Neural progenitor cell (in vitro differentiated cells): Measurements from ENCODE around the gene TBC1D7. TPM values are rescaled to one million over a fixed set of nuclear protein-coding genes. Genes with fewer than 3 reads are reported as not detected.

Experiments
- DNase-seq: peaks from one replicate; pipeline ENCODE4 v3.0.0-alpha.2; 2016; ENCODE audit warnings: low spot score
- H2AFZ ChIP-seq: fragments of 200-600 bp; sonication (generic); replicated peaks from 2 replicates; pipeline ENCODE4 v1.6.1; 2016; ENCODE audit warnings: antibody characterized with exemption
- H3F3A ChIP-seq: fragments of 200-600 bp; sonication (generic); 2 replicates; pipeline ENCODE4 v1.6.1; 2016; ENCODE audit warnings: antibody characterized with exemption, low read depth
- H3K27ac ChIP-seq: fragments of 200-600 bp; sonication (generic); 2 replicates; pipeline ENCODE4 v1.5.1; 2016; ENCODE audit warnings: mild to moderate bottlenecking
- H3K27me3 ChIP-seq: fragments of 200-600 bp; sonication (generic); 2 replicates; pipeline ENCODE4 v1.6.1; 2016; ENCODE audit warnings: mild to moderate bottlenecking, moderate library complexity
- H3K36me3 ChIP-seq: fragments of 200-600 bp; sonication (generic); 2 replicates; pipeline ENCODE4 v1.5.1; 2016
- H3K4me1 ChIP-seq: fragments of 200-600 bp; sonication (generic); 2 replicates; pipeline ENCODE4 v1.6.1; 2016; ENCODE audit warnings: mixed run types
- H3K4me2 ChIP-seq: fragments of 200-600 bp; sonication (generic); 2 replicates; pipeline ENCODE4 v1.6.1; 2016
- H3K4me3 ChIP-seq: fragments of 200-600 bp; sonication (generic); 2 replicates; pipeline ENCODE4 v1.5.1; 2016
- H3K79me2 ChIP-seq: fragments of 200-600 bp; sonication (generic); 2 replicates; pipeline ENCODE4 v1.6.1; 2016; ENCODE audit warnings: low read depth
- H3K9ac ChIP-seq: fragments of 200-600 bp; sonication (generic); 2 replicates; pipeline ENCODE4 v1.6.1; 2016
- H3K9me3 ChIP-seq: fragments of 200-600 bp; sonication (generic); 2 replicates; pipeline ENCODE4 v1.5.1; 2016; ENCODE audit warnings: low read depth
- H4K20me1 ChIP-seq: fragments of 200-600 bp; sonication (generic); 2 replicates; pipeline ENCODE4 v1.6.1; 2016; ENCODE audit warnings: low read depth
- H3K27ac Mint-ChIP-seq: 3 replicates; pipeline ENCODE4 v1.8.0; 2021; ENCODE audit warnings: mixed read lengths
- H3K27me3 Mint-ChIP-seq: 2 replicates; pipeline ENCODE4 v1.8.0; 2022; ENCODE audit warnings: low read depth, mild to moderate bottlenecking, inconsistent platforms, moderate library complexity, mixed read lengths; ENCODE audit not compliant: insufficient read depth
- H3K36me3 Mint-ChIP-seq: 3 replicates; pipeline ENCODE4 v1.8.0; 2021; ENCODE audit warnings: mixed read lengths
- H3K4me1 Mint-ChIP-seq: 3 replicates; pipeline ENCODE4 v1.8.0; 2021; ENCODE audit warnings: mixed read lengths
- H3K4me3 Mint-ChIP-seq: 3 replicates; pipeline ENCODE4 v1.8.0; 2021; ENCODE audit warnings: mild to moderate bottlenecking, moderate library complexity, mixed read lengths
- H3K9me3 Mint-ChIP-seq: 3 replicates; pipeline ENCODE4 v1.8.0; 2020; ENCODE audit warnings: mixed read lengths
- EZH2 ChIP-seq: fragments of 200-600 bp; sonication (generic); IDR thresholded peaks from 2 replicates; pipeline ENCODE4 v1.6.1; 2017; ENCODE audit warnings: antibody characterized with exemption, mild to moderate bottlenecking, moderate library complexity
- EZH2phosphoT487 ChIP-seq: fragments of 200-600 bp; sonication (generic); IDR thresholded peaks from 2 replicates; pipeline ENCODE4 v1.6.1; 2017; ENCODE audit warnings: antibody characterized with exemption
- total RNA-seq: library from RNA; depleted of rRNA; stranded (reverse); fragments of >200 nt; gene quantifications from 2 replicates; pipeline ENCODE4 v1.2.3, GENCODE V29; 2015; ENCODE audit warnings: low replicate concordance
- TF ChIP-seq, protein P1 (sequence below): fragments of 200-600 bp; sonication (generic); IDR thresholded peaks from 2 replicates; pipeline ENCODE4 v1.5.1; 2017; ENCODE audit warnings: antibody characterized with exemption, mild to moderate bottlenecking

The TBC1D7 gene
- total RNA-seq, 1 donor from 2014 or later, result 54.9 TPM

DNA sequence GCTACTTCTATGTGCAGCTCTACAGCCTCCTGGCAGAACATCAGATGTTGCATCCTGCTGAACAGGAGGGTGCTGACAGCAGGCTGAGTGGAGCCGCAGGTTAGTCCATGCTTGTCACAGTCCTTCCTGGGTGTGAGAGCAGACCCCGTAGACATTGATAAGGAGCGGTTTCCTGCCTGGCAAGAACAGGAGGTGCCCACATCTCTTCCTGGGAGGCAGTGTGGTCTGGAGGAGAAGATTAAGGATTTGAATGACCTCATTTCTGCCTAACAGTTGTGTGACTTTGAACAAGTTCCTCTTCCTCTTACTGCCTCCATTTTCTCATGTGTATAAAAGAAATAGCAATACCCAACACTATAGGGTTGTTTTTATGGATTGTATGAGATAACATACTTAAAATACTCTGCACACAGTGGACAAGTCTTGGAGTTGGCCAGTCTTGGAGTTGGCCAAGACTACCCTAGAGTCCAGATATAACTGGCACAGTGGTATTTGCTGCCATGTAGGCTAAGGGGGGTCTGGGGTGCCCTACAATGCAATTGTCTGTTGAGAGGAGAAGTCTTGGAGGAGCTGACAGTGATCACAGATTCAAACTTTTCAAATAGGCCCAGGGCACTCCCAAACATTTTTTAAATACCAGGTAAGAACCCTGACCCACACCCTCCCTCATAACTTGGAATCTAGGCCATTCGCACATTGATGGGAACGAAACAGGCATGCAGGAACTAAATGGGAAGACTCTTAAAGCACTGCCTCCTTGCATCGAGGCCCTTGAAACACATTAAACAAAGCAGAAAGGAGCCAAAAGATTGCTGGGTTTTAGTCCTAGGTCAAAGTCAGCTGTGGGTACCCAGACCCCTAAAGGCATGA, 32.6 kb upstream of the TBC1D7 start:
- Mint-ChIP-seq H3K4me1 (peaks cover 49% of the 10 kb centered on the region), H3K36me3 (peaks cover 5% of the 10 kb centered on the region), H3K27me3 (no peaks in the 10 kb centered on the region), H3K27ac (no peak overlapping the region), H3K4me3 (no peak overlapping the region), H3K9me3 (no peaks in the 10 kb centered on the region)
- Histone ChIP-seq H3K4me3 (no peak overlapping the region), H3K4me2 (no peak overlapping the region), H3K79me2 (no peaks in the 10 kb centered on the region), H3K9ac (no peak overlapping the region), H3K9me3 (no peaks in the 10 kb centered on the region), H3K27ac (no peak overlapping the region), H2AFZ (no peak overlapping the region), H3F3A (peaks cover 9% of the 10 kb centered on the region), H3K27me3 (no peaks in the 10 kb centered on the region), H3K4me1 (peaks cover 30% of the 10 kb centered on the region), H4K20me1 (no peaks in the 10 kb centered on the region), H3K36me3 (no peaks in the 10 kb centered on the region)
- DNase-seq, result no peak
- TF ChIP-seq EZH2 (no peak), EZH2phosphoT487 (no peak)
- TF ChIP-seq, protein P1, sequence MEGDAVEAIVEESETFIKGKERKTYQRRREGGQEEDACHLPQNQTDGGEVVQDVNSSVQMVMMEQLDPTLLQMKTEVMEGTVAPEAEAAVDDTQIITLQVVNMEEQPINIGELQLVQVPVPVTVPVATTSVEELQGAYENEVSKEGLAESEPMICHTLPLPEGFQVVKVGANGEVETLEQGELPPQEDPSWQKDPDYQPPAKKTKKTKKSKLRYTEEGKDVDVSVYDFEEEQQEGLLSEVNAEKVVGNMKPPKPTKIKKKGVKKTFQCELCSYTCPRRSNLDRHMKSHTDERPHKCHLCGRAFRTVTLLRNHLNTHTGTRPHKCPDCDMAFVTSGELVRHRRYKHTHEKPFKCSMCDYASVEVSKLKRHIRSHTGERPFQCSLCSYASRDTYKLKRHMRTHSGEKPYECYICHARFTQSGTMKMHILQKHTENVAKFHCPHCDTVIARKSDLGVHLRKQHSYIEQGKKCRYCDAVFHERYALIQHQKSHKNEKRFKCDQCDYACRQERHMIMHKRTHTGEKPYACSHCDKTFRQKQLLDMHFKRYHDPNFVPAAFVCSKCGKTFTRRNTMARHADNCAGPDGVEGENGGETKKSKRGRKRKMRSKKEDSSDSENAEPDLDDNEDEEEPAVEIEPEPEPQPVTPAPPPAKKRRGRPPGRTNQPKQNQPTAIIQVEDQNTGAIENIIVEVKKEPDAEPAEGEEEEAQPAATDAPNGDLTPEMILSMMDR, result no peak

- H3K9ac ChIP-seq, result no peak overlapping the region
- no peaks in the 10 kb centered on the region for H3K9me3 Mint-ChIP-seq
- H3K4me1 Mint-ChIP-seq, result peaks cover 46% of the 10 kb centered on the region
- DNase-seq, result no peak
- H4K20me1 ChIP-seq, result no peaks in the 10 kb centered on the region
- no peaks in the 10 kb centered on the region for H3K9me3 ChIP-seq
- no peak overlapping the region for H3K4me2 ChIP-seq
- H3F3A ChIP-seq, result peaks cover 9% of the 10 kb centered on the region
- H3K36me3 ChIP-seq, result no peaks in the 10 kb centered on the region
- H3K27me3 Mint-ChIP-seq, result no peaks in the 10 kb centered on the region
- H2AFZ ChIP-seq, result no peak overlapping the region
- H3K36me3 Mint-ChIP-seq, result no peaks in the 10 kb centered on the region
- H3K4me1 ChIP-seq, result peaks cover 30% of the 10 kb centered on the region
- no peak for TF ChIP-seq EZH2phosphoT487
- TF ChIP-seq EZH2, result no peak
- TF ChIP-seq, protein P1, result no peak
- H3K79me2 ChIP-seq, result no peaks in the 10 kb centered on the region
- no peaks in the 10 kb centered on the region for H3K27me3 ChIP-seq
- H3K27ac Mint-ChIP-seq, result no peak overlapping the region
- H3K4me3 Mint-ChIP-seq, result no peak overlapping the region
- H3K27ac ChIP-seq, result no peak overlapping the region
- no peak overlapping the region for H3K4me3 ChIP-seq
Measured at GRCh38 chr6:13359287-13359686, 30.9 kb upstream of the TBC1D7 start.

GRCh38 chr6:13358511-13358910, 30.2 kb upstream of the TBC1D7 start:
- H3K9me3 Mint-ChIP-seq, result no peaks in the 10 kb centered on the region
- H3K79me2 ChIP-seq, result no peaks in the 10 kb centered on the region
- no peak overlapping the region for H3K27ac ChIP-seq
- TF ChIP-seq, protein P1, result peak; percentile 36
- no peak for TF ChIP-seq EZH2phosphoT487
- no peaks in the 10 kb centered on the region for H3K27me3 Mint-ChIP-seq
- H3K4me1 ChIP-seq, result peaks cover 26% of the 10 kb centered on the region
- H3K27ac Mint-ChIP-seq, result peak overlapping the region; percentile 81
- H2AFZ ChIP-seq, result no peak overlapping the region
- H3K9ac ChIP-seq, result no peak overlapping the region
- H4K20me1 ChIP-seq, result no peaks in the 10 kb centered on the region
- H3K4me3 ChIP-seq, result no peak overlapping the region
- H3F3A ChIP-seq, result peaks cover 13% of the 10 kb centered on the region
- H3K4me1 Mint-ChIP-seq, result peaks cover 39% of the 10 kb centered on the region
- H3K27me3 ChIP-seq, result no peaks in the 10 kb centered on the region
- no peaks in the 10 kb centered on the region for H3K36me3 ChIP-seq
- DNase-seq, result peak; percentile 65
- no peak overlapping the region for H3K4me3 Mint-ChIP-seq
- peak overlapping the region; percentile 47 for H3K4me2 ChIP-seq
- H3K9me3 ChIP-seq, result no peaks in the 10 kb centered on the region
- H3K36me3 Mint-ChIP-seq, result no peaks in the 10 kb centered on the region
